ENCODE results near the gene DTX3. TPM values are rescaled to one million over a fixed set of nuclear protein-coding genes. Genes with fewer than 3 reads are reported as not detected.

Gene DTX3
- total RNA-seq, 1 donor from 2014 or later, result 43.7 TPM

DNA sequence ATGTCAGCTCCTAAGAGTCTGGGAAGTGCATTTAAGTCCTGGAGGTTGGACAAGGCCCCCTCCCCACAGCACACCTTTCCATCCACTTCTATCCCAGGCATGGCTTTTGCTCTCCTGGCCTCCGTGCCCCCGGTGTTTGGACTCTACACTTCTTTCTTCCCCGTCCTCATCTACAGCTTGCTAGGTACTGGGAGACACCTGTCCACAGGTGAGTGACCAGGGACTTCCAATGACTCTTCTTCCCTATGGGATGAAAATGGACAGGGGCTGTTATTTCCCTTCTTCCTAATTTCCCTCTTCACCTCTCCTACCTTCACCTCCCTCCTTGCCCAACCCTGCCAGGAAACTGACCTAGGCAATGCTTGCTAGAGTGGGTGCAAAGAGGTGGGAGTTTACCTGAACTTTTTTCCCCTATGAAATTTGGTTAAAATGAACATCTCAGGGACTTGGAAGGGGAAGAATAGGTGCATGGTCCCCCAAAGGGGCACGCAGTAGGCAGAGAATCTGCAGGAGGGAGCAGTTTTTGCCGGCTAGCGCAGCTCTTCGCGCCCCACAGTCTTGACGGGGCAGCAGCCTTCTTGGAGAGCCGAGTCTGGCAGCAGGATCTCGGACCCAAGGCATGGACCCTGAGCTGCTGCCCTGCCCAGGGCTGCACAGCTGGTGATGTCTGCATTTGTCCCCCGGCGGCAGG lies 15.8 kb downstream of the DTX3 start:
- Mint-ChIP-seq H3K27ac (ENCODE audit: unreplicated experiment) (no peak overlapping the region), H3K4me1 (ENCODE audit: unreplicated experiment) (peaks cover 38% of the 10 kb centered on the region), H3K36me3 (ENCODE audit: low read depth, unreplicated experiment) (peaks cover 33% of the 10 kb centered on the region), H3K9me3 (ENCODE audit: unreplicated experiment) (no peaks in the 10 kb centered on the region), H3K4me3 (ENCODE audit: unreplicated experiment) (peak overlapping the region; percentile 80), H3K27me3 (ENCODE audit: unreplicated experiment) (peaks cover 59% of the 10 kb centered on the region)
- DNase-seq (ENCODE audit: low spot score), result no peak
- no peak for TF ChIP-seq CTCF (IDR thresholded peaks at IDR 0.05; ENCODE audit: unreplicated experiment)

GRCh38 chr12:57620936-57621496 lies 16.4 kb downstream of the DTX3 start:
- Mint-ChIP-seq H3K4me1 (ENCODE audit: unreplicated experiment) (peaks cover 38% of the 10 kb centered on the region), H3K4me3 (ENCODE audit: unreplicated experiment) (peak overlapping the region; percentile 69), H3K36me3 (ENCODE audit: low read depth, unreplicated experiment) (peaks cover 27% of the 10 kb centered on the region), H3K9me3 (ENCODE audit: unreplicated experiment) (no peaks in the 10 kb centered on the region), H3K27me3 (ENCODE audit: unreplicated experiment) (peaks cover 59% of the 10 kb centered on the region), H3K27ac (ENCODE audit: unreplicated experiment) (no peak overlapping the region)
- peak; percentile 23 for DNase-seq (ENCODE audit: low spot score)
- no peak for TF ChIP-seq CTCF (IDR thresholded peaks at IDR 0.05; ENCODE audit: unreplicated experiment)

GRCh38 chr12:57621497-57622292 lies 17.1 kb downstream of the DTX3 start:
- H3K9me3 Mint-ChIP-seq (ENCODE audit: unreplicated experiment), result no peaks in the 10 kb centered on the region
- peak overlapping the region; percentile 81 for H3K4me3 Mint-ChIP-seq (ENCODE audit: unreplicated experiment)
- H3K36me3 Mint-ChIP-seq (ENCODE audit: low read depth, unreplicated experiment), result peaks cover 27% of the 10 kb centered on the region
- H3K27me3 Mint-ChIP-seq (ENCODE audit: unreplicated experiment), result peaks cover 62% of the 10 kb centered on the region
- DNase-seq (ENCODE audit: low spot score), result peak; percentile 83
- peaks cover 38% of the 10 kb centered on the region for H3K4me1 Mint-ChIP-seq (ENCODE audit: unreplicated experiment)
- no peak overlapping the region for H3K27ac Mint-ChIP-seq (ENCODE audit: unreplicated experiment)
- peak; percentile 84 for TF ChIP-seq CTCF (IDR thresholded peaks at IDR 0.05; ENCODE audit: unreplicated experiment)

DNA sequence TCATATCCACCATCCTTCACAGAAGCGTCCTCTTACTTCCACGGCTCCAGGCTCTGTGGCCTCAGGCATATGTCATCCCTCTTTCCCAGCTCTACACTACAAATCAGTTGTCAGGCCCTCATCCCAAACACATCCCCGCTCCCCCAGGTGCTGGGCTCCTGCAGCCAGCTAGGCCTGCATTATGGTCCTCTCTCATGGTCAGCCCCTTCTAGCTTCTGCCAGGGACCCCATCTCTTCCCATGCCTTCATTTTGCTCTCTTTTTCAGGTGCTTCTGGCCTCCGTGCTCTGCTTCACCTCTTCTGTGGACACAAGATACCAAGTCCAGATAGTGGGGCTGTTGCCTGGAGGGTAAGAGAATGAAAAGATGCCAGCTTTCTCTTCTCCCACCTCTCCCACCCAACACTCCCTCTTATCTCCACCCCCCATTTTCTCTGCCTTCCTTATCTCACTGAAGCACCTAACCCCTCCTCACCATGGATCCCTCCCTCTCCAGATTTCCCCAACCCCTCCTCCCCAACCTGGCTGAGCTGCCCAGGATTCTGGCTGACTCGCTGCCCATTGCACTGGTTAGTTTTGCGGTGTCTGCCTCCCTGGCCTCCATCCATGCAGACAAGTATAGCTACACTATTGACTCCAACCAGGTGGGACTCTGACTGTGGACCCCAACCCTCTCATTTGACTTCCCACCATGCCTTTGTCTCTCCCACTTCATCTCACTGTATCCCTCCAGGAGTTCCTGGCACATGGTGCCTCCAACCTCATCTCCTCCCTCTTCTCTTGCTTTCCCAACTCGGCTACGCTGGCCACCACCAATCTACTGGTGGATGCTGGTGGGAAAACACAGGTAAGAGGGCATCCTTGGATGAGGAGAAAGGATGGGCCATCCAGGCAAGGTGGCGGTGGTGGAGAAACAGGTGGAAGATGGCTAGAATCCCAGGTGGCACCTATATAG lies 17.9 kb downstream of the DTX3 start:
- no peak for DNase-seq (ENCODE audit: low spot score)
- peaks cover 21% of the 10 kb centered on the region for H3K36me3 Mint-ChIP-seq (ENCODE audit: low read depth, unreplicated experiment)
- peaks cover 38% of the 10 kb centered on the region for H3K4me1 Mint-ChIP-seq (ENCODE audit: unreplicated experiment)
- no peaks in the 10 kb centered on the region for H3K9me3 Mint-ChIP-seq (ENCODE audit: unreplicated experiment)
- TF ChIP-seq CTCF (IDR thresholded peaks at IDR 0.05; ENCODE audit: unreplicated experiment), result no peak
- H3K27ac Mint-ChIP-seq (ENCODE audit: unreplicated experiment), result no peak overlapping the region
- H3K27me3 Mint-ChIP-seq (ENCODE audit: unreplicated experiment), result peaks cover 62% of the 10 kb centered on the region
- H3K4me3 Mint-ChIP-seq (ENCODE audit: unreplicated experiment), result peak overlapping the region; percentile 81
